OCI-LY3 (cell line): ENCODE measurements around the gene MFN2.
"Not testable (repeated sequence)": the region's sequence is repeated elsewhere in the genome, so short reads cannot be mapped to it uniquely, and the experiment has no call there.

Source experiments
- H2AFZ ChIP-seq: fragments of 200-600, 300-600 bp; shearing (Covaris generic); 2 replicates; pipeline ENCODE4 v1.6.0; 2014; ENCODE audit warnings: antibody characterized with exemption, low read depth, low read length
- H3K27ac ChIP-seq: fragments of 200-600, 300-600 bp; sonication (generic); 2 replicates; pipeline ENCODE4 v1.5.1; 2014; ENCODE audit warnings: mild to moderate bottlenecking, low read length, moderate library complexity, mixed read lengths
- H3K27me3 ChIP-seq: fragments of 200-600, 300-600 bp; sonication (generic); 2 replicates; pipeline ENCODE4 v1.6.1; 2014; ENCODE audit warnings: low read depth, low read length, mixed read lengths
- H3K36me3 ChIP-seq: fragments of 200-600, 300-600 bp; sonication (generic); replicated peaks from 2 replicates; pipeline ENCODE3; 2014; ENCODE audit warnings: low read depth, low read length, mixed read lengths
- H3K4me1 ChIP-seq: fragments of 300-600, 200-600 bp; sonication (generic); 2 replicates; pipeline ENCODE4 v1.6.1; 2014; ENCODE audit warnings: low read length, mixed read lengths
- H3K4me2 ChIP-seq: fragments of 200-600, 300-600 bp; sonication (generic); 2 replicates; pipeline ENCODE4 v1.6.1; 2014; ENCODE audit warnings: low read length, mixed read lengths
- H3K4me3 ChIP-seq: fragments of 300-600, 200-600 bp; sonication (generic); 2 replicates; pipeline ENCODE4 v1.5.1; 2014; ENCODE audit warnings: antibody characterized with exemption, mild to moderate bottlenecking, low read length, moderate library complexity
- H3K79me2 ChIP-seq: fragments of 300-600, 200-600 bp; shearing (Covaris generic); 2 replicates; pipeline ENCODE4 v1.6.1; 2014; ENCODE audit warnings: mild to moderate bottlenecking, low read length, mixed read lengths
- H3K9ac ChIP-seq: fragments of 300-600, 200-600 bp; shearing (Covaris generic); 2 replicates; pipeline ENCODE4 v1.6.0; 2014; ENCODE audit warnings: mild to moderate bottlenecking, low read length, moderate library complexity
- H3K9me3 ChIP-seq: fragments of 200-600, 300-600 bp; shearing (Covaris generic); 2 replicates; pipeline ENCODE4 v1.6.1; 2014; ENCODE audit warnings: low read length, mixed read lengths; ENCODE audit not compliant: insufficient read depth
- H4K20me1 ChIP-seq: fragments of 200-600, 300-600 bp; sonication (generic); 2 replicates; pipeline ENCODE4 v1.6.1; 2016; ENCODE audit warnings: low read length, mixed read lengths; ENCODE audit not compliant: insufficient read depth
- EZH2phosphoT487 ChIP-seq: fragments of 200-600 bp; shearing (Covaris generic); IDR thresholded peaks from 2 replicates; pipeline ENCODE4 v1.6.1; 2018; ENCODE audit warnings: antibody characterized with exemption, mixed run types, low read depth
- TF ChIP-seq, protein P1 (sequence below): fragments of 200-600, 300-600 bp; sonication (generic); IDR thresholded peaks from 2 replicates; pipeline ENCODE4 v1.5.1; 2014; ENCODE audit warnings: antibody characterized with exemption, low read length, low read depth

Gene MFN2

DNA sequence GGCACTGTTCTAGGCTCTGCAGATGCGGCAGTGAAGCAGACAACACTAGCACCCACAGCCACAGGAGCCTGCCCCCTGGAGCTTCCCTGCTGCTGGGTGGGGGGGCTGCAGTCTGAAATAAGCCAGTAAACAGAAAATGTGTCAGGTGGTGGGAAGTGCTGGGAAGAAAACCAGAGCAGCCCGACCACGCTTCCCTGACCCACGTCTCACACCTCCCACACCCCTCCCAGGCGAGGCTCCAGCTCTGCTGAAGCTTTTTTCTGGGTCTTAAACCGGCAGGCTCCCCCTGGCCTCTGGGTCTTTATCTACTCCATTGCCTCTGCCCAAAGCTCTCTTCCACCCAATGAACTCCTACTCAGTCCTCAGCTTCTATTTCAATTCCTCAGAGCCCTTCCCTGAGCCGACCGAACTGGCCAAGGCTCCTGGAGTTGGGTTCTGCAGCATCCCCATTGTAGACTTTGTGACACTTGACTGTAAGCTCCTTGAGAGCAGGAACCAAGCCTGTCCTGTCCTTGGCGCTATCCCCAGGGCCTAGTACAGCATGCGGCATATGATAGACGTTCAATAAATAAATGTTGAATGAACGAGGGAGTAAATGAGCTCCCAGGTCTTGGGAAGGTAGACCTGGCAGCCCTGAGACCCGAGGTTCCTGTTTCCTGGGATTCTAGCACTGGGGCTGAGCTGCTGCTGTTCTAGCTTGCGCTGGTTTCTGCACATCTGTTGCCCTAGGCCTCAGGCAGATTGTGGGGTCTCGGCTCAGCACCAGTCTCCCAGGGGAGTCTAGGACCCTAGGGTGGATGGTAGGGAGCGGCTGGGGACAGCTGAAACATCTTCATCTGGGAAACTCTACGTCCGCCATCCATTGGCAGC lies 57.5 kb downstream of the MFN2 start:
- H2AFZ ChIP-seq, result no peak overlapping the region
- no peak overlapping the region for H3K4me2 ChIP-seq
- no peaks in the 10 kb centered on the region for H4K20me1 ChIP-seq
- no peak overlapping the region for H3K9ac ChIP-seq
- H3K27ac ChIP-seq, result no peak overlapping the region
- H3K27me3 ChIP-seq, result 0 out of 2 replicates have a peak, but pooled peaks cover 7% of the 10 kb centered on the region
- H3K36me3 ChIP-seq, result no peaks in the 10 kb centered on the region
- H3K79me2 ChIP-seq, result no peaks in the 10 kb centered on the region
- H3K4me1 ChIP-seq, result peaks cover 34% of the 10 kb centered on the region
- H3K4me3 ChIP-seq, result no peak overlapping the region
- no peaks in the 10 kb centered on the region for H3K9me3 ChIP-seq
- no peak for TF ChIP-seq EZH2phosphoT487
- TF ChIP-seq, protein P1, sequence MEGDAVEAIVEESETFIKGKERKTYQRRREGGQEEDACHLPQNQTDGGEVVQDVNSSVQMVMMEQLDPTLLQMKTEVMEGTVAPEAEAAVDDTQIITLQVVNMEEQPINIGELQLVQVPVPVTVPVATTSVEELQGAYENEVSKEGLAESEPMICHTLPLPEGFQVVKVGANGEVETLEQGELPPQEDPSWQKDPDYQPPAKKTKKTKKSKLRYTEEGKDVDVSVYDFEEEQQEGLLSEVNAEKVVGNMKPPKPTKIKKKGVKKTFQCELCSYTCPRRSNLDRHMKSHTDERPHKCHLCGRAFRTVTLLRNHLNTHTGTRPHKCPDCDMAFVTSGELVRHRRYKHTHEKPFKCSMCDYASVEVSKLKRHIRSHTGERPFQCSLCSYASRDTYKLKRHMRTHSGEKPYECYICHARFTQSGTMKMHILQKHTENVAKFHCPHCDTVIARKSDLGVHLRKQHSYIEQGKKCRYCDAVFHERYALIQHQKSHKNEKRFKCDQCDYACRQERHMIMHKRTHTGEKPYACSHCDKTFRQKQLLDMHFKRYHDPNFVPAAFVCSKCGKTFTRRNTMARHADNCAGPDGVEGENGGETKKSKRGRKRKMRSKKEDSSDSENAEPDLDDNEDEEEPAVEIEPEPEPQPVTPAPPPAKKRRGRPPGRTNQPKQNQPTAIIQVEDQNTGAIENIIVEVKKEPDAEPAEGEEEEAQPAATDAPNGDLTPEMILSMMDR, result no peak

DNA sequence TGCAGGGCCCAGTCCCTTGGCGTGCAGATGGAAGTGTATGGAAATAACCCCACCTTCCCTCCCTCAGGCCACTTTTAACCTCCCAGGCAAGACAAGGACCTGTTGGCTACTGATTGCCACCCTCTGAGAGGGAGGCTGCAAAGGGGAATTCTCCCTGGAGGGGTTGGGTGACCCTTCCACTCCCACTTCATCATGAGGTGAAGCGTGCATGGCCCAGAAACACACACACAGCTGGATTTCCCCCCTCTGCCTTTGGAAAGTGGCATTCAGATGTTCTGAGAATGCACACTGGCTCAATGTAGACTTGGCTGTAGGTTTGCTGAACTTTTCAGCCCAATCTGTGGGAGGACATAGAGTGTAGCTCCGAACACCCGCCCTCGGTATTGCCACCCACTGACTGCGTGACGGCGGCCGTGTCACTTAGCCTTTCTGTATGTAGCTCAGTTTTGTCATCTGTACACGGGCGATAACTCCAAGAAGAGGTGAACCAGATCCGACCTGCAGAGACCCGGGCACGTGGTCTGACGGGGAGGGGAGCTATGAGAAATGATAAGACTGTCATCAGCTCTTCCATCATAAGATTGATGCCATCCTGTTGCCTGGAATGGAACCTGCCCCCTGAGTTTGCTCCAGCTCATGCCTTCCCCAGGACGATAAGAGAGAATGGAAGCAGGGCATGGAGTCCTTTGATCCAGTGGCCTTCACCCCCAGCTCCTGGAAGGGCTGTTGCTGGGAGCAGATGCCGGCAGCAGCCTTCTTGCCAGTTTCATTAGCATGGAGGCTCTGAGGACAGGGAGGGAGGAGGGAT lies 58.3 kb downstream of the MFN2 start:
- Histone ChIP-seq H3K4me2 (no peak overlapping the region), H3K27me3 (0 out of 2 replicates have a peak, but pooled peaks cover 7% of the 10 kb centered on the region), H2AFZ (no peak overlapping the region), H3K79me2 (no peaks in the 10 kb centered on the region), H3K27ac (no peak overlapping the region), H3K36me3 (no peaks in the 10 kb centered on the region), H3K4me3 (no peak overlapping the region), H3K9me3 (no peaks in the 10 kb centered on the region), H3K4me1 (peaks cover 34% of the 10 kb centered on the region), H4K20me1 (no peaks in the 10 kb centered on the region), H3K9ac (no peak overlapping the region)
- TF ChIP-seq EZH2phosphoT487, result no peak
- TF ChIP-seq, protein P1, result no peak

DNA sequence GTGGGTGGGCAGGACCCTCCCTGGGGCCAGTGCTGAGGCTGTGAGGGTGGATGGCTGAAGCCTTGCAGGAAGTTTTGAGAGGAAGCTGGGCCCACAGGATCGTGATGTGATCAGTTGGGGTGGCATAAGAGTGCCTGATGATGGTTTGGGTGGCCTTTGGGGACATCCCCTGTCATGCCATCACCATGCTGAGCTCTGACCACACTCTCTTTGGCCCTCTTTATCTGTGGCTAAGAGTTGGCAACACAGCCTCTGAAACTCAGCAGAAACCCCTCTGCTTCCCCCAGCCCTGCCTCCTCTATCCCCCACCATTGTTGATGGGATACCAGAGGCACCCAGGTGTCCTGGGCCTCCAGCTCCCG lies 58.9 kb downstream of the MFN2 start:
- Histone ChIP-seq H3K9me3 (no peaks in the 10 kb centered on the region), H3K9ac (no peak overlapping the region; the same call in 1 of the 2 replicates), H3K27me3 (0 out of 2 replicates have a peak, but pooled peaks cover 7% of the 10 kb centered on the region), H3K4me3 (no peak overlapping the region), H3K4me2 (0 out of 2 replicates have a peak overlapping the region, but pooled peaks have one; percentile 71), H2AFZ (no peak overlapping the region), H3K27ac (no peak overlapping the region), H3K79me2 (no peaks in the 10 kb centered on the region), H4K20me1 (no peaks in the 10 kb centered on the region), H3K36me3 (no peaks in the 10 kb centered on the region), H3K4me1 (peaks cover 36% of the 10 kb centered on the region)
- TF ChIP-seq EZH2phosphoT487, result no peak
- TF ChIP-seq, protein P1, result no peak

DNA sequence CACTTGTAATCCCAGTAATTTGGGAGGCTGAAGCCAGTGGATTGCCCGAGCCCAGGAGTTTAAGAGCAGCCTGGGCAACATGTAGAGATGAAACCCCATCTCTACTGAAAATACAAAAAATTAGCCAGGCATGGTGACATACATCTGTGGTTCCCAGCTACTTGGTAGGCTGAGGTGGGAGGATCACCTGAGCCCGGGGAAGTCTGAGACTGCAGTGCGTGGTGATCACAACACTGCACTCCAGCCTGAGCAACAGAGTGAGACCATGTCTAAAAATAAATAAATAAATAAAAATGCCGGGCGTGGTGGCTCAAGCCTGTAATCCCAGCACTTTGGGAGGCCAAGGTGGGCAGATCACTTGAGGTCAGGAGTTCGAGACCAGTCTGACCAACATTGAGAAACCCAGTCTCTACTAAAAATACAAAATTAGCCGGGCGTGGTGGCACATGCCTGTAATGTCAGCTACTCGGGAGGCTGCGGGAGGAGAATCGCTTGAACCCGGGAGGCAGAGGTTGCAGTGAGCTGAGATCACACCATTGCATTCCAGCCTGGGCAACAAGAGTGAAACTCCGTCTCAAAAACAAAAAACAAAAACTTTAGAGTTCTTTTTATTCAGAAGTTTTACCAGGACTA lies 59.7 kb downstream of the MFN2 start:
- peak overlapping the region; percentile 71 for H3K4me2 ChIP-seq
- H3K27ac ChIP-seq, result peak overlapping the region; percentile 56
- H3K36me3 ChIP-seq, H3K79me2 ChIP-seq, H2AFZ ChIP-seq, H3K27me3 ChIP-seq, H4K20me1 ChIP-seq, H3K9me3 ChIP-seq: not testable (repeated sequence)
- H3K4me1 ChIP-seq, result peaks cover 44% of the 10 kb centered on the region
- H3K9ac ChIP-seq, result peak overlapping the region; percentile 20; the same call in 1 of the 2 replicates
- peak overlapping the region; percentile 19; the same call in 1 of the 2 replicates for H3K4me3 ChIP-seq
